OCI-LY3 (cell line): ENCODE data around the gene FZD2.

Experiments
- H2AFZ ChIP-seq: fragments of 200-600, 300-600 bp; shearing (Covaris generic); 2 replicates; pipeline ENCODE4 v1.6.0; 2014; ENCODE audit warnings: antibody characterized with exemption, low read depth, low read length
- H3K27ac ChIP-seq: fragments of 200-600, 300-600 bp; sonication (generic); 2 replicates; pipeline ENCODE4 v1.5.1; 2014; ENCODE audit warnings: mild to moderate bottlenecking, low read length, moderate library complexity, mixed read lengths
- H3K27me3 ChIP-seq: fragments of 200-600, 300-600 bp; sonication (generic); 2 replicates; pipeline ENCODE4 v1.6.1; 2014; ENCODE audit warnings: low read depth, low read length, mixed read lengths
- H3K36me3 ChIP-seq: fragments of 200-600, 300-600 bp; sonication (generic); replicated peaks from 2 replicates; pipeline ENCODE3; 2014; ENCODE audit warnings: low read depth, low read length, mixed read lengths
- H3K4me1 ChIP-seq: fragments of 300-600, 200-600 bp; sonication (generic); 2 replicates; pipeline ENCODE4 v1.6.1; 2014; ENCODE audit warnings: low read length, mixed read lengths
- H3K4me2 ChIP-seq: fragments of 200-600, 300-600 bp; sonication (generic); 2 replicates; pipeline ENCODE4 v1.6.1; 2014; ENCODE audit warnings: low read length, mixed read lengths
- H3K4me3 ChIP-seq: fragments of 300-600, 200-600 bp; sonication (generic); 2 replicates; pipeline ENCODE4 v1.5.1; 2014; ENCODE audit warnings: antibody characterized with exemption, mild to moderate bottlenecking, low read length, moderate library complexity
- H3K79me2 ChIP-seq: fragments of 300-600, 200-600 bp; shearing (Covaris generic); 2 replicates; pipeline ENCODE4 v1.6.1; 2014; ENCODE audit warnings: mild to moderate bottlenecking, low read length, mixed read lengths
- H3K9ac ChIP-seq: fragments of 300-600, 200-600 bp; shearing (Covaris generic); 2 replicates; pipeline ENCODE4 v1.6.0; 2014; ENCODE audit warnings: mild to moderate bottlenecking, low read length, moderate library complexity
- H3K9me3 ChIP-seq: fragments of 200-600, 300-600 bp; shearing (Covaris generic); 2 replicates; pipeline ENCODE4 v1.6.1; 2014; ENCODE audit warnings: low read length, mixed read lengths; ENCODE audit not compliant: insufficient read depth
- H4K20me1 ChIP-seq: fragments of 200-600, 300-600 bp; sonication (generic); 2 replicates; pipeline ENCODE4 v1.6.1; 2016; ENCODE audit warnings: low read length, mixed read lengths; ENCODE audit not compliant: insufficient read depth
- EZH2phosphoT487 ChIP-seq: fragments of 200-600 bp; shearing (Covaris generic); IDR thresholded peaks from 2 replicates; pipeline ENCODE4 v1.6.1; 2018; ENCODE audit warnings: antibody characterized with exemption, mixed run types, low read depth
- TF ChIP-seq, protein P1 (sequence below): fragments of 200-600, 300-600 bp; sonication (generic); IDR thresholded peaks from 2 replicates; pipeline ENCODE4 v1.5.1; 2014; ENCODE audit warnings: antibody characterized with exemption, low read length, low read depth

Gene FZD2

DNA sequence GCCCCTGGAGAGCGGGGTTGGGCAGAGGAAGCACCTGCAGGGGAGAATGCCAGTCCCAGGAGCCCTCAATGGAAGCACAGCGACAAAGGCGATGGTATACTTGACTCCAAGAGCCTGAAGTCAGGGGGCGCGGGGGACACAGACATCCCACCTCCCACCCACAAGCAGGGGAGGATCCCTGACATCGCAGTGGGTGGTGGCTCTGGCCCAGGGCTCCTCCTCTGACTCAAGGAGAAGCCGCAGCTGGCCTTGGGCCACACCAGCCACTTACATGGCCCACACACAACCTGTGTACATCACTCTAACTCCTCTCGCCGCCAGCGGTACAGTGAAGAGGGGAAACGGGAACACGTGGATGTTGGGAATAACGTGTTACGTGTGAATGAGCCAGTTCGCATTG lies 44.3 kb downstream of the FZD2 start:
- Histone ChIP-seq H3K27me3 (no peaks in the 10 kb centered on the region), H3K9ac (no peak overlapping the region), H4K20me1 (no peaks in the 10 kb centered on the region), H3K36me3 (no peaks in the 10 kb centered on the region), H3K9me3 (no peaks in the 10 kb centered on the region), H3K79me2 (no peaks in the 10 kb centered on the region), H3K27ac (no peak overlapping the region), H3K4me1 (no peaks in the 10 kb centered on the region), H2AFZ (no peak overlapping the region), H3K4me2 (no peak overlapping the region), H3K4me3 (no peak overlapping the region)
- TF ChIP-seq, protein P1, sequence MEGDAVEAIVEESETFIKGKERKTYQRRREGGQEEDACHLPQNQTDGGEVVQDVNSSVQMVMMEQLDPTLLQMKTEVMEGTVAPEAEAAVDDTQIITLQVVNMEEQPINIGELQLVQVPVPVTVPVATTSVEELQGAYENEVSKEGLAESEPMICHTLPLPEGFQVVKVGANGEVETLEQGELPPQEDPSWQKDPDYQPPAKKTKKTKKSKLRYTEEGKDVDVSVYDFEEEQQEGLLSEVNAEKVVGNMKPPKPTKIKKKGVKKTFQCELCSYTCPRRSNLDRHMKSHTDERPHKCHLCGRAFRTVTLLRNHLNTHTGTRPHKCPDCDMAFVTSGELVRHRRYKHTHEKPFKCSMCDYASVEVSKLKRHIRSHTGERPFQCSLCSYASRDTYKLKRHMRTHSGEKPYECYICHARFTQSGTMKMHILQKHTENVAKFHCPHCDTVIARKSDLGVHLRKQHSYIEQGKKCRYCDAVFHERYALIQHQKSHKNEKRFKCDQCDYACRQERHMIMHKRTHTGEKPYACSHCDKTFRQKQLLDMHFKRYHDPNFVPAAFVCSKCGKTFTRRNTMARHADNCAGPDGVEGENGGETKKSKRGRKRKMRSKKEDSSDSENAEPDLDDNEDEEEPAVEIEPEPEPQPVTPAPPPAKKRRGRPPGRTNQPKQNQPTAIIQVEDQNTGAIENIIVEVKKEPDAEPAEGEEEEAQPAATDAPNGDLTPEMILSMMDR: no peak
- TF ChIP-seq EZH2phosphoT487: no peak

DNA sequence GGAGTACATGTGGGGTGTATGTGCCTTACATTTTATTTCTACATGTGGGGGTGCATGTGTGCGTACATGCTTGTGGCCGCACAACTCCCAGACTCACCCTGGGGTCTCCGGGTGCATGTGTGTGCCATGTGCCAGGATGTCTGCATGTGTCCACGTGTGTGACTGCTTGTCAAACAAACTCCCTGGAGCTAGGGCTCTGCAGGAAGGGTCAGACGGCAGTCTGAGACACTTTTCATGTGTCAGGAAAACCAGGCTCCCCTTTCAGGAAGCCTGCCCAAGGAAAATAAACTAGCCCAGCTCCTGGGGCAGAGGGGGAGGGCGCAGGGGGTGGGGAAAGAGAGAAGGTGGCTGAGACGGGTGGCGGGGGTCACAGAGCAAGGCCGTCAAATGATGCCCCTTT lies 44.7 kb downstream of the FZD2 start:
- TF ChIP-seq, protein P1: no peak
- TF ChIP-seq EZH2phosphoT487: no peak
- Histone ChIP-seq H3K79me2 (no peaks in the 10 kb centered on the region), H3K9me3 (no peaks in the 10 kb centered on the region), H3K4me1 (no peaks in the 10 kb centered on the region), H2AFZ (no peak overlapping the region), H3K4me2 (no peak overlapping the region), H3K27ac (no peak overlapping the region), H3K9ac (no peak overlapping the region), H4K20me1 (no peaks in the 10 kb centered on the region), H3K27me3 (no peaks in the 10 kb centered on the region), H3K36me3 (no peaks in the 10 kb centered on the region), H3K4me3 (no peak overlapping the region)

DNA sequence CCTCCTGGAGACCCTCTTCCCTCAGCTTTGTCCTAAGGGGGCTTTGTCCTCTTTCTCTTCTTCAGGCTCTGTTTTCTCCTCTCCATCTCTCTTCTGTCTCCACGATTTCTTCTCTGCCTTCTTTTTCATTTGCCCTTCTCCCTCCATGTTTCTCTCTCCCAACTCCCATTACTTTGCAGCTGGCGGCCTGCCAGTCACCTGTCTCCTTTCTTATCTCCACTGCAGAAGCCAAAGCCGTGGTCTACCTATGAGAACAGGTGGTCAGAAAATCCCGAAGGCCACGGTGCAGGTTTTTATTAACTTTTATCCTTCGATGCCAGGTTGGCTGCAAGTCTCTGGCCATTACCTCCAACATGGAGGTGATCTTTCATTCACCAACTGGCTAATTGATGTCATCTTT lies 45.1 kb downstream of the FZD2 start:
- Histone ChIP-seq H3K4me3 (no peak overlapping the region), H3K27ac (no peak overlapping the region), H3K36me3 (no peaks in the 10 kb centered on the region), H4K20me1 (no peaks in the 10 kb centered on the region), H3K9me3 (no peaks in the 10 kb centered on the region), H3K27me3 (no peaks in the 10 kb centered on the region), H2AFZ (no peak overlapping the region), H3K4me1 (no peaks in the 10 kb centered on the region), H3K4me2 (no peak overlapping the region), H3K79me2 (no peaks in the 10 kb centered on the region), H3K9ac (no peak overlapping the region)
- TF ChIP-seq EZH2phosphoT487: no peak
- TF ChIP-seq, protein P1: no peak

DNA sequence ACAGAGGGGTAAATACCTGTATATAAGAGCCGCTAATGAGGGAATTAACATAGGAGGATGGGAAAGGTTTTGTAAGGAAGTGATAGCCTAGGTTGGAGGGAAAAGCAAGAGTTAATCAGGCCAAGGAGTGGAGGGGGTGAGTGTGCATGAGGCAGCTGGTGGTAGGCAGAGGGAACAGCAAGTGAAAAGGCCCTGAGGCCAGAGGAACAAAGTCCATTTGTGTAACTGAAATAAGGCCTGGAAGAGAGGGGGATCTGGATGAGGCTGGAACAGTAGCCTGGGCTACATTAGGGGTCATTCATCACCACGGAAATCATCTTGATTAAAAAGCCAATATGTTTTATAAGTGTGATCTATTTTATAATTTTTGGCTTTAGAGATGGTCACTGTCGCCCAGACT lies 45.7 kb downstream of the FZD2 start:
- H4K20me1 ChIP-seq: no peaks in the 10 kb centered on the region
- H3K27ac ChIP-seq: no peak overlapping the region
- no peak overlapping the region for H3K4me2 ChIP-seq
- no peak overlapping the region for H2AFZ ChIP-seq
- no peaks in the 10 kb centered on the region for H3K27me3 ChIP-seq
- H3K9ac ChIP-seq: no peak overlapping the region
- H3K9me3 ChIP-seq: no peaks in the 10 kb centered on the region
- H3K4me1 ChIP-seq: no peaks in the 10 kb centered on the region
- TF ChIP-seq, protein P1: no peak
- TF ChIP-seq EZH2phosphoT487: no peak
- no peaks in the 10 kb centered on the region for H3K79me2 ChIP-seq
- no peak overlapping the region for H3K4me3 ChIP-seq
- H3K36me3 ChIP-seq: no peaks in the 10 kb centered on the region
